GM23338 (cell line): Measurements from ENCODE around the gene PELI1. TPM values are rescaled to one million over a fixed set of nuclear protein-coding genes. Genes with fewer than 3 reads are reported as not detected.

ENCODE experiments used
- ATAC-seq: fragments of 200-7000 bp; cut with Tn5 transposase; 3 replicates; pipeline ENCODE4 v1.9.1; 2020
- DNase-seq: peaks from one replicate; pipeline ENCODE4 v3.0.0-alpha.2; 2015; ENCODE audit warnings: low spot score
- H2AFZ ChIP-seq: fragments of 200-600 bp; sonication (generic); 2 replicates; pipeline ENCODE4 v1.8.0; 2016; ENCODE audit warnings: antibody characterized with exemption, mild to moderate bottlenecking, moderate library complexity
- H3F3A ChIP-seq: fragments of 200-600 bp; sonication (generic); replicated peaks from 2 replicates; pipeline ENCODE4 v1.8.0; 2017; ENCODE audit warnings: antibody characterized with exemption, mixed run types, low read depth
- H3K27ac ChIP-seq: fragments of 200-600 bp; sonication (generic); 2 replicates; pipeline ENCODE4 v1.6.1; 2016; ENCODE audit warnings: low read depth
- H3K27me3 ChIP-seq: fragments of 200-600 bp; sonication (generic); 2 replicates; pipeline ENCODE4 v1.8.0; 2016; ENCODE audit warnings: mild to moderate bottlenecking, mixed run types, moderate library complexity; ENCODE audit not compliant: insufficient read depth
- H3K36me3 ChIP-seq: fragments of 200-600 bp; sonication (generic); 2 replicates; pipeline ENCODE4 v1.8.0; 2016; ENCODE audit warnings: mild to moderate bottlenecking; ENCODE audit not compliant: insufficient read depth
- H3K4me1 ChIP-seq: fragments of 200-600 bp; sonication (generic); 2 replicates; pipeline ENCODE4 v1.8.0; 2016; ENCODE audit warnings: mild to moderate bottlenecking, moderate library complexity; ENCODE audit not compliant: insufficient read depth
- H3K4me2 ChIP-seq: fragments of 200-600 bp; sonication (generic); 2 replicates; pipeline ENCODE4 v1.7.1; 2017; ENCODE audit warnings: mixed run types
- H3K4me3 ChIP-seq: fragments of 200-600 bp; sonication (generic); 2 replicates; pipeline ENCODE4 v1.6.1; 2016; ENCODE audit warnings: mixed run types
- H3K79me2 ChIP-seq: fragments of 200-600 bp; sonication (generic); replicated peaks from 2 replicates; pipeline ENCODE4 v1.8.0; 2017; ENCODE audit warnings: mild to moderate bottlenecking; ENCODE audit not compliant: insufficient read depth
- H3K9me2 ChIP-seq: fragments of 200-600 bp; sonication (generic); 2 replicates; pipeline ENCODE4 v1.8.0; 2017; ENCODE audit not compliant: insufficient read depth
- H4K20me1 ChIP-seq: fragments of 200-600 bp; sonication (generic); replicated peaks from 2 replicates; pipeline ENCODE4 v1.8.0; 2017; ENCODE audit warnings: mild to moderate bottlenecking; ENCODE audit not compliant: insufficient read depth
- H3K27ac Mint-ChIP-seq: 2 replicates; pipeline ENCODE4 v1.8.0; 2020; ENCODE audit warnings: inconsistent platforms, mild to moderate bottlenecking, moderate library complexity, mixed read lengths
- H3K27me3 Mint-ChIP-seq: 3 replicates; pipeline ENCODE4 v1.8.0; 2022; ENCODE audit warnings: low read depth, mild to moderate bottlenecking, moderate library complexity, mixed read lengths, inconsistent platforms; ENCODE audit not compliant: insufficient read depth, poor library complexity
- H3K36me3 Mint-ChIP-seq: 3 replicates; pipeline ENCODE4 v1.8.0; 2021; ENCODE audit warnings: low read depth, mild to moderate bottlenecking, inconsistent platforms, moderate library complexity, mixed read lengths
- H3K4me1 Mint-ChIP-seq: 3 replicates; pipeline ENCODE4 v1.8.0; 2020; ENCODE audit warnings: mild to moderate bottlenecking, inconsistent platforms, mixed read lengths
- H3K4me3 Mint-ChIP-seq: 3 replicates; pipeline ENCODE4 v1.8.0; 2021; ENCODE audit warnings: moderate library complexity, mild to moderate bottlenecking, inconsistent platforms, mixed read lengths
- H3K9me3 Mint-ChIP-seq: 3 replicates; pipeline ENCODE4 v1.8.0; 2020; ENCODE audit warnings: moderate library complexity, mild to moderate bottlenecking, inconsistent platforms, mixed read lengths
- CREB1 ChIP-seq: fragments of 250-450 bp; sonication (Bioruptor Pico); IDR thresholded peaks from 2 replicates; pipeline ENCODE4 v1.5.0; 2020; ENCODE audit warnings: low read depth, mild to moderate bottlenecking, moderate library complexity
- ETS1 ChIP-seq: IDR thresholded peaks from 2 replicates; pipeline ENCODE4 v1.6.1; 2016; ENCODE audit warnings: antibody characterized with exemption
- EZH2 ChIP-seq: fragments of 200-600 bp; sonication (generic); IDR thresholded peaks from one replicate; pipeline ENCODE4 v1.8.0; 2017; ENCODE audit warnings: antibody characterized with exemption, mild to moderate bottlenecking, low read depth; ENCODE audit not compliant: unreplicated experiment
- NANOG ChIP-seq: IDR thresholded peaks from 2 replicates; pipeline ENCODE4 v1.6.1; 2016; ENCODE audit warnings: antibody characterized with exemption, borderline replicate concordance
- ZNF462 ChIP-seq: fragments of 250-450 bp; sonication (Bioruptor Pico); IDR thresholded peaks from 2 replicates; pipeline ENCODE4 v1.5.0; 2020; ENCODE audit warnings: mild to moderate bottlenecking, moderate library complexity
- polyA plus RNA-seq: library from polyadenylated mRNA; unstranded; fragments of >200 nt; fragmentation: Nextera tagmentation; extraction: Ambion mirVana; gene quantifications from 2 replicates; pipeline ENCODE4 v1.2.1, GENCODE V29; 2016
- total RNA-seq: library from RNA; depleted of rRNA; stranded (reverse); fragments of >200 nt; shearing (Covaris generic); gene quantifications from 2 replicates; pipeline ENCODE4 v1.2.3, GENCODE V29; 2014

Gene PELI1
- total and polyA plus RNA-seq, 2 experiments from 2014 or later = 32.4 to 61.8 TPM

GRCh38 chr2:64143169-64144056 lies 807 bp downstream of the PELI1 start (continued):
- TF ChIP-seq ZNF462 (CRISPR knock-in tag) = no peak
- no peak for TF ChIP-seq ETS1
- TF ChIP-seq EZH2 = no peak

GRCh38 chr2:64142741-64143168 lies 1.5 kb downstream of the PELI1 start:
- peaks cover 42% of the 10 kb centered on the region for H3K4me1 Mint-ChIP-seq
- H3K27ac ChIP-seq = no peak overlapping the region
- peaks cover 2% of the 10 kb centered on the region; the same call in 1 of the 2 replicates for H4K20me1 ChIP-seq
- H3K4me1 ChIP-seq = peaks cover 33% of the 10 kb centered on the region
- H3K9me2 ChIP-seq = no peaks in the 10 kb centered on the region
- H3K4me3 ChIP-seq = peak overlapping the region; percentile 82
- peak overlapping the region; percentile 92 for H3K27ac Mint-ChIP-seq
- H3K4me2 ChIP-seq = peak overlapping the region; percentile 91
- peaks cover 18% of the 10 kb centered on the region; the same call in 2 of the 3 replicates for H3K36me3 Mint-ChIP-seq
- H3F3A ChIP-seq = no peaks in the 10 kb centered on the region
- TF ChIP-seq CREB1 (CRISPR knock-in tag) = no peak
- TF ChIP-seq NANOG = no peak
- no peaks in the 10 kb centered on the region for H3K36me3 ChIP-seq
- peaks cover 3% of the 10 kb centered on the region for H3K27me3 Mint-ChIP-seq
- H3K9me3 Mint-ChIP-seq = no peaks in the 10 kb centered on the region
- no peaks in the 10 kb centered on the region for H3K27me3 ChIP-seq
- peak overlapping the region; percentile 93 for H3K4me3 Mint-ChIP-seq
- DNase-seq (no peak), ATAC-seq (no peak)
- peaks cover 59% of the 10 kb centered on the region for H3K79me2 ChIP-seq
- no peak overlapping the region for H2AFZ ChIP-seq
